ENCODE measurements around the gene PSG1. TPM values are rescaled to one million over a fixed set of nuclear protein-coding genes. Genes with fewer than 3 reads are reported as not detected.
"Not testable (repeated sequence)": the region's sequence is repeated elsewhere in the genome, so short reads cannot be mapped to it uniquely, and the experiment has no call there.

PSG1 gene
- total and polyA plus RNA-seq, 2 of the 13 experiments (the other 11 are each of a cell fraction or from before 2014, with no cell fraction given), result not detected

DNA sequence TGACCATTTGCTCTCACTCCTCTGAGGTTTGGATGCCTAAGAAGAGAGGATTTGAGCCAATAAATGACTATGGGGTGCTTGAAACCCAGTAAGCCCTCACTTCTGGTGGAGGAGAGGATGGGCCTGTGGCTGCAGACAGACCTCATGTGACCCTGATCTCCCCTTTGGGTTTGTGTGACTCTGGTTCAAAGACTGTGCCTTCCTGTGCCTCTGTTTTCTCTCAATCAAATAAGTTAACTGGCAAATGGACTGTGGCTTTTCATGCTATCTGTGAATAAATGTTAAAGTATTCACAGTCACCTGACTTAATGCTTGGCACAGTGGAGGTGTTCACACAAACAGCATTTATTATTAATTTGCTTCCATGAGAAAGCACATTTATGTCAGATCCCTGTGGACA is 26.7 kb downstream of the PSG1 start:
- POLR2A ChIA-PET; CTCF ChIA-PET (ENCODE audit: low intra/inter-chr PET ratio, low total read pairs); in situ Hi-C loops (cut with HindIII; ENCODE audit: extremely low pct_ligation_motif_present, low pct_unique_long_range_greater_than_20kb): not testable (repeated sequence)

DNA sequence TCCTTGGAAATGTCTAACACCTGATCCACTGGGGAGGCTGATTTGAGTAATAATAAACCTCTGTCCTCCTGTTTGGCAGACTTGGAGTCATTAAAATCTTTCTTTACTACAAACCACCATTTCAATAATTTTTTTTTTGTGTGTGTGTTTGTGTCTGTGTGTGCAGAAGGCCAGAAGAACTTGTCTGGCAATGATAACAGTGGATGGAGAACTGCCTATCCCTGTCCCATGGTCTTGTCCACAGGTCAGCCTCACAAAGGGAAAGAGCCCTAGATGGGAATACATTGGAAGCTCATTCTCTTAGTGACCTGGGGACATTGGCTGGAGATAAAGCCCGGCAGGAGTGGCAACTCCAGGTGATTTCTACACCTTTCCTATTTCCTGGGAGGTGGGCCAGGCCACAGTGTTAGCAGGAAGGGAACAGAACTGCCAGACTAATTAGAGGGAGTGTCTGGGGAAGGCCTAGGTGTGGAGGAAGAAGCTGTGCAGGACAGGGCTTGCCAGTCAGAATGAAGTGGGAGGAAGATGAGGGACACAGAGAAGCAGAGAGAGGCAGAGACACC is 27.7 kb downstream of the PSG1 start:
- H3K9ac ChIP-seq (ENCODE audit: insufficient read depth, low read depth, low read length); in situ Hi-C loops (cut with HindIII; ENCODE audit: extremely low pct_ligation_motif_present, low pct_unique_long_range_greater_than_20kb); H3K9me3 ChIP-seq (ENCODE audit: low read length); H3K36me3 ChIP-seq (replicated peaks in 1 of 2; ENCODE audit: control insufficient read depth in 1 of 2, insufficient read depth in 2 of 2, low read length in 2 of 2); H3K27me3 ChIP-seq (ENCODE audit: control insufficient read depth in 1 of 2, insufficient read depth in 2 of 2, low read length in 2 of 2); POLR2A ChIA-PET; H4K20me1 ChIP-seq (ENCODE audit: insufficient read depth, low read length); FAIRE-seq; H3K79me2 ChIP-seq (ENCODE audit: insufficient read depth, low read length); intact Hi-C loops (cut with micrococcal nuclease; ENCODE audit: unreplicated experiment); H3K4me3 ChIP-seq (replicated peaks in 1 of 3; ENCODE audit: insufficient read depth in 1 of 3, low read depth in 2 of 3, low read length in 3 of 3); ATAC-seq; H2AFZ ChIP-seq (ENCODE audit: low read length); H3K4me2 ChIP-seq (ENCODE audit: low read depth, low read length); BruUV-seq (replicated peaks); H3K4me1 ChIP-seq (ENCODE audit: insufficient read depth, low read length); H3K27ac ChIP-seq (ENCODE audit: extremely low read length, insufficient read depth, low read length); DNase-seq (ENCODE audit: low spot score); CTCF ChIA-PET (ENCODE audit: low intra/inter-chr PET ratio, low total read pairs): not testable (repeated sequence)
- 0% methylated on average over 1 of the region's 1 CpG for WGBS (ENCODE audit: low lambda C conversion rate)

More for the DNA sequence above, 26.7 kb downstream of the PSG1 start:
- intact Hi-C loops (cut with micrococcal nuclease; ENCODE audit: unreplicated experiment); H3K9me3 ChIP-seq (ENCODE audit: low read length); H2AFZ ChIP-seq (ENCODE audit: low read length); H3K79me2 ChIP-seq (ENCODE audit: insufficient read depth, low read length); DNase-seq (ENCODE audit: low spot score); H3K4me2 ChIP-seq (ENCODE audit: low read depth, low read length); H3K4me3 ChIP-seq (replicated peaks in 1 of 3; ENCODE audit: insufficient read depth in 1 of 3, low read depth in 2 of 3, low read length in 3 of 3); H3K9ac ChIP-seq (ENCODE audit: insufficient read depth, low read depth, low read length); H4K20me1 ChIP-seq (ENCODE audit: insufficient read depth, low read length); BruUV-seq (replicated peaks); H3K4me1 ChIP-seq (ENCODE audit: insufficient read depth, low read length); ATAC-seq; H3K27ac ChIP-seq (ENCODE audit: extremely low read length, insufficient read depth, low read length); H3K27me3 ChIP-seq (ENCODE audit: control insufficient read depth in 1 of 2, insufficient read depth in 2 of 2, low read length in 2 of 2); FAIRE-seq; H3K36me3 ChIP-seq (replicated peaks in 1 of 2; ENCODE audit: control insufficient read depth in 1 of 2, insufficient read depth in 2 of 2, low read length in 2 of 2): not testable (repeated sequence)

DNA sequence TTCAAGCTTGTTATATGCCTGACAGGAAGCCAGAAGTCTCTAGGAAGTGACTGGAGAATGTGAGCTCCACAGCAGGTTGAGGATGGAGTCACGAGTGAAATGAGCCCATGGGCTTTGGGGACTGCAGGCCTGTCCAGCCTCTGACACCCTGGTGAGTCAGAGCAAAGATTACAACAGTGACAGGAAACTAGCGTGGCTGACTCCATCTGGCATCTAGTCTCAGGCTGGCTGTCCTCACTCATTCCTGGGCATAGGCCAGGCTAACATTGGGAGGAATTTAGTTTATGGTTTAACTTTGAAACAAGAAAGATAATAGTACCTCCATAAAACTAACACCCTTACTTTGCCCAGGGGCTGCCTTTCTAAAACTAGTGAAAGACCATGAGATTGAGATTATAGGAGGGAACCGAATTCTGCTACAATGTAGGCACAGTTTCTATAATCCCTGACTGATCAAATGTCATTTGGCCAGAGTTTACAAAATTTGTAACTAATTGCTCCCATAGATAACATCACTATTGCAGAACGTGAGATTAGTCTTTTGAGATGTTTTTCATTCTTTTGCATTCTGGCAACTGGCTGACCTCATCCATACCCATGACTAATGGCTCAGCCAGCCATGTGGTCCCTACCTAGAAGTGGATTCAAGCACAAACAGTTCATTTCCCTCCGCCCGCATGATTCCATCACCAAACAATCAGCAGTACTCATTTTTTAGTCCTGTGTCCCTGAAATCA is 28.4 kb downstream of the PSG1 start:
- Histone ChIP-seq H3K9me3 (ENCODE audit: low read length) (no peaks in the 10 kb centered on the region), H3K4me3 (replicated peaks in 1 of 3; ENCODE audit: insufficient read depth in 1 of 3, low read depth in 2 of 3, low read length in 3 of 3) (no peak overlapping the region), H3K27ac (ENCODE audit: extremely low read length, insufficient read depth, low read length) (no peak overlapping the region), H3K36me3 (replicated peaks in 1 of 2; ENCODE audit: control insufficient read depth in 1 of 2, insufficient read depth in 2 of 2, low read length in 2 of 2) (no peaks in the 10 kb centered on the region), H3K4me2 (ENCODE audit: low read depth, low read length) (no peak overlapping the region), H2AFZ (ENCODE audit: low read length) (no peak overlapping the region), H3K27me3 (ENCODE audit: control insufficient read depth in 1 of 2, insufficient read depth in 2 of 2, low read length in 2 of 2) (no peaks in the 10 kb centered on the region), H3K79me2 (ENCODE audit: insufficient read depth, low read length) (no peaks in the 10 kb centered on the region), H4K20me1 (ENCODE audit: insufficient read depth, low read length) (no peaks in the 10 kb centered on the region), H3K4me1 (ENCODE audit: insufficient read depth, low read length) (no peaks in the 10 kb centered on the region), H3K9ac (ENCODE audit: insufficient read depth, low read depth, low read length) (no peak overlapping the region)
- CTCF ChIA-PET (ENCODE audit: low intra/inter-chr PET ratio, low total read pairs), result no interaction called here
- BruUV-seq (replicated peaks), result no TSS peak
- DNase-seq (ENCODE audit: low spot score) (peak; percentile 15), FAIRE-seq (no peak), ATAC-seq (no peak)
- intact Hi-C loops (cut with micrococcal nuclease; ENCODE audit: unreplicated experiment), result no loop called here
- POLR2A ChIA-PET, result no interaction called here
- WGBS (ENCODE audit: low lambda C conversion rate), result 2% methylated on average over 6 of the region's 6 CpGs
- in situ Hi-C loops (cut with HindIII; ENCODE audit: extremely low pct_ligation_motif_present, low pct_unique_long_range_greater_than_20kb), result no loop called here
- TF ChIP-seq HNRNPK (IDR thresholded peaks at IDR 0.05; ENCODE audit: low read depth, low read length, poor library complexity, severe bottlenecking) (no peak), FIP1L1 (IDR thresholded peaks at IDR 0.05; ENCODE audit: borderline replicate concordance, insufficient read depth, low read depth, low read length) (no peak), HHEX (CRISPR knock-in tag; IDR thresholded peaks at IDR 0.05) (no peak), CEBPG (CRISPR knock-in tag; IDR thresholded peaks at IDR 0.05) (no peak), RXRA (CRISPR knock-in tag; IDR thresholded peaks at IDR 0.05) (no peak), ZBTB20 (CRISPR knock-in tag; IDR thresholded peaks at IDR 0.05; ENCODE audit: borderline replicate concordance, low read depth) (no peak), ZNF563 (CRISPR knock-in tag; IDR thresholded peaks at IDR 0.05) (no peak)
- TF ChIP-seq, protein P1, sequence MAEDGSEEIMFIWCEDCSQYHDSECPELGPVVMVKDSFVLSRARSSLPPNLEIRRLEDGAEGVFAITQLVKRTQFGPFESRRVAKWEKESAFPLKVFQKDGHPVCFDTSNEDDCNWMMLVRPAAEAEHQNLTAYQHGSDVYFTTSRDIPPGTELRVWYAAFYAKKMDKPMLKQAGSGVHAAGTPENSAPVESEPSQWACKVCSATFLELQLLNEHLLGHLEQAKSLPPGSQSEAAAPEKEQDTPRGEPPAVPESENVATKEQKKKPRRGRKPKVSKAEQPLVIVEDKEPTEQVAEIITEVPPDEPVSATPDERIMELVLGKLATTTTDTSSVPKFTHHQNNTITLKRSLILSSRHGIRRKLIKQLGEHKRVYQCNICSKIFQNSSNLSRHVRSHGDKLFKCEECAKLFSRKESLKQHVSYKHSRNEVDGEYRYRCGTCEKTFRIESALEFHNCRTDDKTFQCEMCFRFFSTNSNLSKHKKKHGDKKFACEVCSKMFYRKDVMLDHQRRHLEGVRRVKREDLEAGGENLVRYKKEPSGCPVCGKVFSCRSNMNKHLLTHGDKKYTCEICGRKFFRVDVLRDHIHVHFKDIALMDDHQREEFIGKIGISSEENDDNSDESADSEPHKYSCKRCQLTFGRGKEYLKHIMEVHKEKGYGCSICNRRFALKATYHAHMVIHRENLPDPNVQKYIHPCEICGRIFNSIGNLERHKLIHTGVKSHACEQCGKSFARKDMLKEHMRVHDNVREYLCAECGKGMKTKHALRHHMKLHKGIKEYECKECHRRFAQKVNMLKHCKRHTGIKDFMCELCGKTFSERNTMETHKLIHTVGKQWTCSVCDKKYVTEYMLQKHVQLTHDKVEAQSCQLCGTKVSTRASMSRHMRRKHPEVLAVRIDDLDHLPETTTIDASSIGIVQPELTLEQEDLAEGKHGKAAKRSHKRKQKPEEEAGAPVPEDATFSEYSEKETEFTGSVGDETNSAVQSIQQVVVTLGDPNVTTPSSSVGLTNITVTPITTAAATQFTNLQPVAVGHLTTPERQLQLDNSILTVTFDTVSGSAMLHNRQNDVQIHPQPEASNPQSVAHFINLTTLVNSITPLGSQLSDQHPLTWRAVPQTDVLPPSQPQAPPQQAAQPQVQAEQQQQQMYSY (CRISPR knock-in tag; IDR thresholded peaks at IDR 0.05), result no peak
